Breast epithelium (tissue), 3 donors: Measurements from ENCODE around the gene NPHS2.

Source experiments
- POLR2A ChIP-seq: fragments of 450-650 bp; IDR thresholded peaks from one replicate; pipeline ENCODE4 v1.6.1; 2016; ENCODE audit warnings: antibody characterized with exemption, mild to moderate bottlenecking, moderate library complexity
- POLR2AphosphoS5 ChIP-seq, 3 donors: sonication (generic); formaldehyde crosslinking; IDR thresholded peaks; one replicate each; pipeline ENCODE4 v1.6.1; 2017; ENCODE audit warnings: antibody characterized with exemption in 3 of 3
- TF ChIP-seq, protein P1 (sequence below), 3 donors: fragments of 450-650 bp; IDR thresholded peaks; one replicate each; pipeline ENCODE4 v1.5.1; 2016 to 2017; ENCODE audit warnings: antibody characterized with exemption in 3 of 3, mild to moderate bottlenecking in 3 of 3, moderate library complexity in 3 of 3

DNA sequence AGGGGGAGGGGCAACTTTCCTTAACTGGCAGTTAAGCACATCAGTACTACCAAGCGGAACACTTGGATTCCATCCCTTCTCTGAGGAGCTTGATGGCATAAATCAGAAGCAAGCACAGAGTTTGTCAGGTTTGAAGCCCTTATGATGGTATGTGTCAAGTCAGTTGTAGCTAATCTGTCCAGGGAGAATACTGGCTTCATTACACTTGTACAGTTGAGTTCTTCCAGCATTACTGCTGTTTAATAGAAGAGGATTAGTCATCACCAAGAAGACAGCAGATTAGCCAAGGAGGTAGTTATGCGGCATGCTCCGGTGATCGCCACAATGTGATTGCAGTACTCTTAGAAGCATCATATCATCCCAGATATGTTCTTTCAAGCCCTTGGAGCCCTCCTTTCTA is 13.8 kb upstream of the NPHS2 start:
- TF ChIP-seq, protein P1, sequence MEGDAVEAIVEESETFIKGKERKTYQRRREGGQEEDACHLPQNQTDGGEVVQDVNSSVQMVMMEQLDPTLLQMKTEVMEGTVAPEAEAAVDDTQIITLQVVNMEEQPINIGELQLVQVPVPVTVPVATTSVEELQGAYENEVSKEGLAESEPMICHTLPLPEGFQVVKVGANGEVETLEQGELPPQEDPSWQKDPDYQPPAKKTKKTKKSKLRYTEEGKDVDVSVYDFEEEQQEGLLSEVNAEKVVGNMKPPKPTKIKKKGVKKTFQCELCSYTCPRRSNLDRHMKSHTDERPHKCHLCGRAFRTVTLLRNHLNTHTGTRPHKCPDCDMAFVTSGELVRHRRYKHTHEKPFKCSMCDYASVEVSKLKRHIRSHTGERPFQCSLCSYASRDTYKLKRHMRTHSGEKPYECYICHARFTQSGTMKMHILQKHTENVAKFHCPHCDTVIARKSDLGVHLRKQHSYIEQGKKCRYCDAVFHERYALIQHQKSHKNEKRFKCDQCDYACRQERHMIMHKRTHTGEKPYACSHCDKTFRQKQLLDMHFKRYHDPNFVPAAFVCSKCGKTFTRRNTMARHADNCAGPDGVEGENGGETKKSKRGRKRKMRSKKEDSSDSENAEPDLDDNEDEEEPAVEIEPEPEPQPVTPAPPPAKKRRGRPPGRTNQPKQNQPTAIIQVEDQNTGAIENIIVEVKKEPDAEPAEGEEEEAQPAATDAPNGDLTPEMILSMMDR (IDR thresholded peaks at IDR 0.05) = no peak
- TF ChIP-seq POLR2A = no peak
- TF ChIP-seq POLR2AphosphoS5 (IDR thresholded peaks at IDR 0.05) = no peak
